K562 (cell line): ENCODE data around the gene AP3M1. TPM values are rescaled to one million over a fixed set of nuclear protein-coding genes. Genes with fewer than 3 reads are reported as not detected.
A peak's percentile ranks its signal among the peaks of the same experiment; 100 is the strongest.

Source experiments
- ATF3 ChIP-seq, 2 experiments: fragments of 450-650 bp in 1 of 2; sonication (generic) in 1 of 2; formaldehyde crosslinking in 1 of 2; IDR thresholded peaks in 1 of 2; conservative IDR thresholded peaks in 1 of 2; 2 replicates each; pipeline versions ENCODE4 v1.6.1 to v1.8.1; 2016 to 2023; ENCODE audit warnings: mild to moderate bottlenecking in 2 of 2, moderate library complexity in 2 of 2, inconsistent platforms in 1 of 2, missing genetic modification reagents in 1 of 2
- CBX1 ChIP-seq: sonication (generic); IDR thresholded peaks from 2 replicates; pipeline ENCODE4 v1.6.1; 2016; ENCODE audit warnings: antibody characterized with exemption, low read depth, mild to moderate bottlenecking
- DMBX1 ChIP-seq: fragments of 250-450 bp; sonication (Bioruptor Pico); IDR thresholded peaks from 2 replicates; pipeline ENCODE4 v1.8.0; 2022; ENCODE audit warnings: inconsistent platforms, mild to moderate bottlenecking, moderate library complexity, borderline replicate concordance
- EP300 ChIP-seq: IDR thresholded peaks from 2 replicates; pipeline ENCODE4 v1.6.1; 2012; ENCODE audit warnings: low read length, improper control_type of control experiment
- ETV1 ChIP-seq: fragments of 450-650 bp; conservative IDR thresholded peaks from 2 replicates; pipeline ENCODE4 v1.6.1; 2016; ENCODE audit warnings: missing genetic modification characterization, control low read depth, low read depth, missing compliant biosample characterization
- GABPA ChIP-seq: fragments of 200-800 bp; sonication (Bioruptor generic); conservative IDR thresholded peaks from 2 replicates; pipeline ENCODE4 v1.6.1; 2016; ENCODE audit warnings: low read depth, missing genetic modification characterization, missing compliant biosample characterization
- HMGN3 ChIP-seq: IDR thresholded peaks from 2 replicates; pipeline ENCODE4 v1.6.1; 2011; ENCODE audit warnings: borderline replicate concordance, low read depth, mild to moderate bottlenecking, mixed read lengths, low read length; ENCODE audit not compliant: insufficient read length; ENCODE audit errors: extremely low read depth
- HNRNPH1 ChIP-seq: fragments of 200-400 bp; formaldehyde crosslinking; optimal IDR thresholded peaks from 2 replicates; pipeline ENCODE3; 2017; ENCODE audit warnings: low read depth, mild to moderate bottlenecking, low read length, moderate library complexity
- ILK ChIP-seq: fragments of 450-650 bp; IDR thresholded peaks from 2 replicates; pipeline ENCODE4 v1.6.1; 2016; ENCODE audit warnings: missing genetic modification characterization, low read depth, mild to moderate bottlenecking, missing compliant biosample characterization, moderate library complexity, borderline replicate concordance
- JUND ChIP-seq, 2 experiments: IDR thresholded peaks; 2 replicates in 1 of 2; 3 replicates in 1 of 2; pipeline ENCODE4 v1.6.1; 2011; ENCODE audit warnings: borderline replicate concordance in 2 of 2, low read depth in 2 of 2, low read length in 2 of 2, improper control_type of control experiment in 1 of 2, missing biosample characterization in 1 of 2, missing genetic modification characterization in 1 of 2, missing genetic modification reagents in 1 of 2
- NELFE ChIP-seq: IDR thresholded peaks from 2 replicates; pipeline ENCODE4 v1.6.1; 2011; ENCODE audit warnings: mild to moderate bottlenecking; ENCODE audit not compliant: insufficient read depth, insufficient read length
- NEUROD1 ChIP-seq: fragments of 150-350 bp; IDR thresholded peaks from 2 replicates; pipeline ENCODE4 v1.6.1; 2014; ENCODE audit warnings: borderline replicate concordance, low read length, low read depth; ENCODE audit not compliant: partially characterized antibody
- NFIX ChIP-seq: fragments of 250-450 bp; sonication (Bioruptor Pico); IDR thresholded peaks from 2 replicates; pipeline ENCODE4 v1.4.0; 2020; ENCODE audit warnings: low read depth, mild to moderate bottlenecking, moderate library complexity
- NR2C1 ChIP-seq, 2 experiments: fragments of 450-650 bp; IDR thresholded peaks; 2 replicates each; pipeline ENCODE4 v1.6.1; 2017; ENCODE audit warnings: mild to moderate bottlenecking in 2 of 2, antibody characterized with exemption in 1 of 2, inconsistent platforms in 1 of 2, missing compliant biosample characterization in 1 of 2, missing genetic modification characterization in 1 of 2
- PPARD ChIP-seq: fragments of 250-450 bp; sonication (Bioruptor Pico); IDR thresholded peaks from 2 replicates; pipeline ENCODE4 v1.8.0; 2022; ENCODE audit warnings: inconsistent platforms, mild to moderate bottlenecking, moderate library complexity
- ZNF175 ChIP-seq: fragments of 200-800 bp; sonication (Bioruptor generic); IDR thresholded peaks from 2 replicates; pipeline ENCODE4 v1.6.1; 2016; ENCODE audit warnings: low read depth, mild to moderate bottlenecking, missing genetic modification characterization, missing compliant biosample characterization
- ZNF324 ChIP-seq: fragments of 250-450 bp; sonication (Bioruptor Pico); IDR thresholded peaks from 2 replicates; pipeline ENCODE4 v1.4.0; 2020; ENCODE audit warnings: mild to moderate bottlenecking
- polyA plus RNA-seq, 8 experiments: library from polyadenylated mRNA; depleted of rRNA in 4 of 8; stranded (reverse) in 5 of 8; unstranded in 3 of 8; fragments of >200 nt; fragmentation: Nextera tagmentation in 2 of 8; fragmentation: Illumina TruSeq in 1 of 8; extraction: Ambion mirVana in 2 of 8; extraction: Trizol in 1 of 8; gene quantifications; 2 replicates each; pipeline versions ENCODE4 v1.2.1 to v1.2.3, GENCODE V29; 2011 to 2014; ENCODE audit warnings: inconsistent platforms in 1 of 8, missing spikeins in 1 of 8
- total RNA-seq, 7 experiments: library from RNA; depleted of rRNA in 6 of 7; stranded (reverse); fragments of >200 nt in 6 of 7; fragmentation: Illumina TruSeq in 2 of 7; extraction: Trizol in 2 of 7; gene quantifications; 2 replicates each; pipeline versions ENCODE4 v1.2.1 to v1.2.3, GENCODE V29; 2011 to 2021; ENCODE audit warnings: low replicate concordance in 1 of 7
- TF ChIP-seq, protein P1 (sequence below): fragments of 450-650 bp; formaldehyde crosslinking; IDR thresholded peaks from 2 replicates; pipeline ENCODE4 v1.4.0; 2020; ENCODE audit warnings: mild to moderate bottlenecking, moderate library complexity
- TF ChIP-seq, protein P2 (sequence below): fragments of 450-650 bp; IDR thresholded peaks from 2 replicates; pipeline ENCODE4 v1.6.1; 2017; ENCODE audit warnings: mild to moderate bottlenecking, moderate library complexity

Gene AP3M1
- total and polyA plus RNA-seq, 9 of the 15 experiments (the other 6 are each of a cell fraction or from before 2014, with no cell fraction given), result 44.3 to 135 (median 67.6) TPM

GRCh38 chr10:74179111-74179710 is 28.6 kb upstream of the AP3M1 start (continued):
- TF ChIP-seq GABPA (tag) (no peak), NFIX (CRISPR knock-in tag) (peak; percentile 32; the same call in 1 of the 2 replicates), NELFE (no peak), JUND (IDR thresholded peaks at IDR 0.05; ENCODE audit: borderline replicate concordance, low read depth, low read length) (no peak), JUND (tag; IDR thresholded peaks at IDR 0.05; ENCODE audit: borderline replicate concordance, low read depth, low read length) (peak; percentile 78), EP300 (no peak), ATF3 (IDR thresholded peaks at IDR 0.05) (no peak), ATF3 (CRISPR knock-in tag; conservative IDR thresholded peaks at IDR 0.05) (no peak), CBX1 (no peak), NR2C1 (IDR thresholded peaks at IDR 0.05) (no peak), NR2C1 (tag; IDR thresholded peaks at IDR 0.05) (peak; percentile 90), HMGN3 (no peak), ZNF175 (peak; percentile 98), NEUROD1 (no peak), HNRNPH1 (no peak), ZNF324 (peak; percentile 59; the same call in 1 of the 2 replicates), PPARD (CRISPR knock-in tag) (0 out of 2 replicates have a peak, but pooled peaks have one; percentile 52), ILK (tag) (peak; percentile 90), ETV1 (tag) (peak; percentile 72; the same call in 1 of the 2 replicates), DMBX1 (CRISPR knock-in tag) (peak; percentile 99)
- TF ChIP-seq, protein P1, sequence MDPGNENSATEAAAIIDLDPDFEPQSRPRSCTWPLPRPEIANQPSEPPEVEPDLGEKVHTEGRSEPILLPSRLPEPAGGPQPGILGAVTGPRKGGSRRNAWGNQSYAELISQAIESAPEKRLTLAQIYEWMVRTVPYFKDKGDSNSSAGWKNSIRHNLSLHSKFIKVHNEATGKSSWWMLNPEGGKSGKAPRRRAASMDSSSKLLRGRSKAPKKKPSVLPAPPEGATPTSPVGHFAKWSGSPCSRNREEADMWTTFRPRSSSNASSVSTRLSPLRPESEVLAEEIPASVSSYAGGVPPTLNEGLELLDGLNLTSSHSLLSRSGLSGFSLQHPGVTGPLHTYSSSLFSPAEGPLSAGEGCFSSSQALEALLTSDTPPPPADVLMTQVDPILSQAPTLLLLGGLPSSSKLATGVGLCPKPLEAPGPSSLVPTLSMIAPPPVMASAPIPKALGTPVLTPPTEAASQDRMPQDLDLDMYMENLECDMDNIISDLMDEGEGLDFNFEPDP (CRISPR knock-in tag), result peak; percentile 87; the same call in 1 of the 2 replicates
- TF ChIP-seq, protein P2, sequence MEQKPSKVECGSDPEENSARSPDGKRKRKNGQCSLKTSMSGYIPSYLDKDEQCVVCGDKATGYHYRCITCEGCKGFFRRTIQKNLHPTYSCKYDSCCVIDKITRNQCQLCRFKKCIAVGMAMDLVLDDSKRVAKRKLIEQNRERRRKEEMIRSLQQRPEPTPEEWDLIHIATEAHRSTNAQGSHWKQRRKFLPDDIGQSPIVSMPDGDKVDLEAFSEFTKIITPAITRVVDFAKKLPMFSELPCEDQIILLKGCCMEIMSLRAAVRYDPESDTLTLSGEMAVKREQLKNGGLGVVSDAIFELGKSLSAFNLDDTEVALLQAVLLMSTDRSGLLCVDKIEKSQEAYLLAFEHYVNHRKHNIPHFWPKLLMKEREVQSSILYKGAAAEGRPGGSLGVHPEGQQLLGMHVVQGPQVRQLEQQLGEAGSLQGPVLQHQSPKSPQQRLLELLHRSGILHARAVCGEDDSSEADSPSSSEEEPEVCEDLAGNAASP, result no peak
